ENCODE measurements around the gene TRPC4AP.

GRCh38 chr20:35004749-35005462 is 87.7 kb downstream of the TRPC4AP start:
- TF ChIP-seq CTCF (IDR thresholded peaks at IDR 0.05) (no peak), POLR2A (IDR thresholded peaks at IDR 0.05) (no peak)

Data from thyroid gland (tissue), 4 donors.